Hematopoietic multipotent progenitor cell treated with erythropoietin and hydrocortisone succinate and interleukin-3 and kit ligand, for 6 days (in vitro differentiated cells): ENCODE data around the gene FOXN1.

Source experiments
- DNase-seq: peaks from one replicate; pipeline ENCODE4 v3.0.0-alpha.2; 2015

FOXN1 gene

DNA sequence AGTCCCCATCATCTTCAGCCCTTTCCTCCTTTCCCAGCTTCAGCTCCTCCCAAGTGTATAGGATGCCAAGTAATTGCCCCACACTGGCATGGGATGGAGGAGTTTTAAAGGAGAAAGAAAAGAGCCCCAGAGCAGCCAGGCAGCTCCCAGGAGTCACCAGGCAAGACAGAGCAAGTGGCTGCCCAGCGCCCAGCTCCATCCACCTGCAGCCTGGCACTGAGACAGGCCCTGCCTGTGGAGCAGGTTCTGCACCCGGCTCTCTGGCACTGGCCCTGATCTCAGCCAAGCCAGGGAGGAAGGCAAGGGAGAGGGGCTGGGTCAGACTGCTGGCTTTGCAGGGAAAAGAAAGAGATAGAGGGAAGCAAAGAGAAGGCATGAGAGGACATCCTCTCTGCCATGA is 21.7 kb downstream of the FOXN1 start:
- DNase-seq = no peak

DNA sequence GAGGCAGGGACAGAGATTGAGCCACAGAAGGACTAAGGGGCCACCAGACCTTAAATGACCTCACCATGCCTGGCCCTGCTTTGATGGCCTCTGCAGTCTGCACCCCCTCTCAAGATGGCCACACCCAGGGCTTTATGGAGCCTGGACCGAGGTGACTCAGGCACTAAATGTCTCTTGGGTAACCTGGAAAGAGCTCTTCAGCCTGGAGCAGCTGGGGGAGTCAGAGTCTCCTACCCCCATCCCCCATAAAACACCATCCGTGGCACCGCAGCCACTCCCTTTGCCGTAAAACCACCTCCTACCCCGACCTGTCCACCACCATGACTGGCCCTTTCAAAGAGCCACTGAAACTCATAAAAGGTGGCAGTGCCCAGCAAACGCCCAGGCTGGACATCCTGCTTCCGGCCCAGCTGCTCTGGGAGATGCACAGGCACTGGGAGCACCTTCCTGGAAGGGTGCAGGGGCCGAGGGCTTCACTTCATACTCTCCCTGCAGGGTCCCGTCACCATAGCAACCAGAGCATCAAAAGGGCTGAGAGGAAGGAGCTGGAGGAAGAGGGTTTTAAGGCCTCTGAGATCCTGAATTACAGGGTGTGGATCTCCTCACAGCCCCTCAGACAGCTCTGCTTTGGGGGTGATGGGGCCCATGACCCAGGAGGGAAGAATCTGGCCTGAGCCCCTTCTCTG is 22.3 kb downstream of the FOXN1 start:
- DNase-seq = no peak

DNA sequence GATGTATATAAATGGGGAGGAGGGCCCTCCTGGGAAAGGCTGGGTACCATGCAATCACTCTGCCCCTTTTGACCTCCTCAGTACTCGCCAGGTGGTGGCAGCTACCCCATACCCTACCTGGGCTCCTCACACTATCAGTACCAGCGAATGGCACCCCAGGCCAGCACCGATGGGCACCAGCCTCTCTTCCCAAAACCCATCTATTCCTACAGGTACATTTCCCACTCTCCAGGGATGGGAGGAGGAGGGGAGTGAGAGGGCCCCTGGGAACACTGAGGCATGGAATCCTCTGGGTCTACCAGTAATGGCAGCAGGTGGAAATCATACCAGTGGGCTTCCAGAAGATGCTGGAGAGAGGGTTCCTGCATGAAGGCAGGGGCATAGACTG is 22.9 kb downstream of the FOXN1 start:
- no peak for DNase-seq

DNA sequence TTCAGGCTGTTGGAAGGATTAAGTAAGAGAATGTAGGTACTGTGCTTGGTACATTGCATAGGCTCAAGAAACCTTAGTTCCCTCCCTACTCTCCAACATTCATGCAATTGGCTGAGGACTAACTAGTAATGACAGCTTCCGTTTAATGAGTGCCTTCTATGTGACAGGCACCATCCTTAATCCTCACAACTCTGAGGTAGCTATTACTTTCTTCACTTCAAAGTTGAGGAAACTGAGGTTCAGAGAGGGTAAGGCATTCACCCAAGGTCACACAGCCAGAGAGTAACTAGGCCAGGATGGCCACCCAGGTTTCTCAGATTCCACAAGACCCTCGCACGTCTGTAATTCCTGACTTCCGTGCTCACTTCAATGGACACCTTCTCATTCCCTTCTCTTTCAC is 24.1 kb downstream of the FOXN1 start:
- DNase-seq = no peak

DNA sequence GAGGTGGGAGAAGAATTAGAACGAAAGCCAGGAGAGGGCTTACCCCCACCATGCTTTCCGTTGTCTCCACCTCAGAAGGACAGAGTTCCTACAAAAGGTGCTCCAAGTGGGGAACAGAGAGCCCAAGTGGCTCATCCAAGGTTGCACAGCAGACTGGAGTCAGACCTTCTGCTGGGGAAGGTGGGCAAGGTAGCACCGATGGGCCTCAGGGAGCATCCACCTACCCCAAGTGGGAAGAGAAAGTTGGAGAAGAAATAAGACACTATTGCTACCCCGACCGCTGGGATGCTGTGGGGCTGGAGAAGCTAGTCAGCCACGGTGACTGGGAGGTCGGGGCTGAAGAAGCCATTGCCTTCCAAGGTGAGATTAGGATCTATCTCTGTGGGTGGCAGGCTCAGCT is 24.8 kb downstream of the FOXN1 start:
- DNase-seq = no peak

DNA sequence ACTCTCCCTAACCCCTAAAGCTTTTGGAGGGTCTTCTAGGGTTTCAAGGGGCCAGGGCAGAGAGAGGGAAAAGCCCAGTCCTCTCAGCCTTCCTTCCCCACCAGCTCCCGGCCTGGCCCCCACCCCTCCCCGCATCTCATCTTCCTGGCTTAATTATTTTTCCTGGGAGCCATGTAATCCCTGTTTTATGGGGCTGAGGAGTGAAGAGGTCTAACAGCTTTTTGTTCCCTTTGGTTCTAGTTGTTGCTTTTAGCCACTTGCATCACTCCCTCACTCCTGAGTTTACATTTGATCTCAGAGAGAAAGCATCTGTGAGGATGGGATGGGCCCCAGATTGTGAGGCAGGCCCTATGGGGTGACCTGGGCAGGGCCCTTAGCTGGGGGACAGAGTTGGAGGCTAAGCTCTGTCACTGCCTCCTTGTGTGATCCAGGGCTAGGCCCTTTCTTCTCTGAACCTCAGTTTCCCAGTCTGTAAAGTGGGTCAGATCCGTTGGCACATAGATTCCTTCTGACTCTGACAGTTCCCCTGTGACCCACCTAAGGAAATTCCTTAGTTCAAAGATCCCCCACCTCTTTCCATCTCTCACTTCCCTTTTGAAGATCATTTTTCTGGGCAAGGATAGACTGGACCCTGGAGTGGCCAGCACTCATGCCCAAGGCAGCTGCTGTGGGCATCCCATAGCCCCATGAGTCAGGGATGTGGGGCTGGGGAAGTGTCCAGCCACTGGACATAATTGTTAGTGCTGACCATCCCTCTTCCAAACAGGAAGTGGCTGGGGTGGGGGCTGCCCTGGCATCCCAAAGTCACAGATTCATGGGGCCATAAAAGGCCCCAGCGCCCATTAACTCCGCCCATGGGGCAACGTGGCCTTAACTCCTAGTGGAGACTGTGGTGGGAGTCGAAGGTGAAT is 26.2 kb downstream of the FOXN1 start:
- no peak for DNase-seq

DNA sequence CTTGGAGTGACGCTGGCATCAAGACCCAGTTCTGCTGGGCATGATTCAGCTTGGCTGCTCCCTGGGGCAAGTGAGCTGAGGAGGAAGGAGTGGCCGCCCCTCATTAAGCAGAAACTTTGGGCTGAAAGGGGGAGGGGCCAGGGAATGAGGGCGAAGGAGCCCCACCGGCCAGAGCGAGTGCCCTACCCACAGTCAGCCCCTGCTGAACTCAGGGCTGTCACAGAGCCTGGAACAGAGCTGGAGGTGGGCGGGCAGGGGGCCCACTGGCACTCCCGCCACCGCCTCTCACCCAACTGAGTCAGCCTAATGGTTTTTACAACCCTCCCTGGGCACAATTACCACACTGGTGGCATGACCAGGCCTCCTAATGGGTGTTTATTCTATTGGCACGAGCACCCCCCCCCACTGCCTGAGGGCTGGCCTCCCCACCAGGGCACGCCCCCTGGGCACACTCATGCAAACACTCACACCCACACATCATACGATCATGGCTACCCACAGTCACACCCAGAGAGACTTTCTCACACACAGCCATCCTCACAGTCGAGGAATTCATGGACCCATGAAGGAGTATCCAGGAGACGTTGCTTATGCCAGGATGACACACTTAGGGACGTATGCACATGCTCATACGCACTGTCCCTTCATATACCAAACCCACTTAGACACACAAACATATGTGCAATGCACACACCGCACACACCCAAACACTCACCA is 27.1 kb downstream of the FOXN1 start:
- DNase-seq = no peak

DNA sequence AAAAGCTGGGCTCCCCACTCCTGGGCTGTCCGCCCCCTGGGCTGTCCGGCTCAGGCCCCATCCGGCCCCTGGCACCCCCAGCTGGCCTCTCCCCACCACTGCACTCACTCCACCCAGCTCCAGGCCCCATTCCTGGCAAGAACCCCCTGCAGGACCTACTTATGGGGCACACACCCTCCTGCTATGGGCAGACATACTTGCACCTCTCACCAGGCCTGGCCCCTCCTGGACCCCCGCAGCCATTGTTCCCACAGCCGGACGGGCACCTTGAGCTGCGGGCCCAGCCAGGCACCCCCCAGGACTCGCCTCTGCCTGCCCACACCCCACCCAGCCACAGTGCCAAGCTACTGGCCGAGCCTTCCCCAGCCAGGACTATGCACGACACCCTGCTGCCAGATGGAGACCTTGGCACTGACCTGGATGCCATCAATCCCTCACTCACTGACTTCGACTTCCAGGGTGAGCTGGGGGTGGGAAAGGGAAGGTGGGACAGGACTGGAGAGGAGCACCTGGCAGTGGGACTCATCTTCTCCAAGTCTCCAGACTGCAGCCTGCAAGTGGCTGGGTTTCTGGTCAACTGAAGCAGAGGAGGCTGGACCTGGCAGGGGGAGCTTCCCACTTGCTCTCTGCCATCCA is 28.7 kb downstream of the FOXN1 start:
- no peak for DNase-seq

DNA sequence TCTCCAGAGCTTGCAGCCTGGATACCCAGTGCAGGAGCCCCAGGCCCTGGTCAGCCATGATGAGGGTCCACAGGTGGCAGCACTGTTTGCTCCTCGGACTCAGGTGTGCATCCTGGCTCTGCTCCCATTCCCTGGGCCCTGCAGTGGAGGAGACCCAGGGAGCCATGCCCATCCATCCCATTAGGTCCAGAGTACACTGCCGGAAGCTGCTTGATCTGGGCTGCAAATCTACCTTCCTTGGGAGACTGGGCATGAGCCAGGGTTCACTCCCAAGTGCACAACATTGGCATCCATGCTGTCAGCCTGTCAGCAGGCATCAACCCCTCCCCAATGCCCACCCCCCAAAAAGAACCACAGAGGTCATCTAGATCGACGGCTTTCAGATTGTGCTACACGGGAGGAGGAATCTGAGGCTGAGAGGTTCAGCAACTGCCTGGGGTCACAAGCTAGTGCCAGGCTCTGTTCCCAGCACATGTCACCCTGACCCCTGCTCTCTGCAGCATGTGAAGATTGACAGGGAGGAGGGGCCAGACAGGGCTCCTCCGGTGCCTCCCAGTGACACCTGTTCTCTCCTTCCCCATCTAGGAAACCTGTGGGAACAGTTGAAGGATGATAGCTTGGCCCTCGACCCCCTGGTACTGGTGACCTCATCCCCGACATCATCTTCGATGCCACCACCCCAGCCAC is 30.5 kb downstream of the FOXN1 start:
- DNase-seq = no peak

DNA sequence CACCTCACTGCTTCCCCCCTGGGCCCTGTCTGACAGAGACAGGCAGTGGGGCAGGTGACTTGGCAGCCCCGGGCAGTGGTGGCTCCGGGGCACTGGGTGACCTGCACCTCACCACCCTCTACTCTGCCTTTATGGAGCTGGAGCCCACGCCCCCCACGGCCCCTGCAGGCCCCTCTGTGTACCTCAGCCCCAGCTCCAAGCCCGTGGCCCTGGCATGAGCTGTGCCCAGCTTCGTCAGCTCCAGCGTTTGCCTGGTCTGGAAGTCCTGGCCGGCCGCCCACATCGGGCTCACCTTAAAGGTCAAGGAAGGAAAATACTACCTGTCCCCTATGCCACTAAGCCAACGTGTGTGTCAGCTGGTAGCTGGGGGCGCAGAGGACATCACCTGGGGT is 31.1 kb downstream of the FOXN1 start:
- no peak for DNase-seq

DNA sequence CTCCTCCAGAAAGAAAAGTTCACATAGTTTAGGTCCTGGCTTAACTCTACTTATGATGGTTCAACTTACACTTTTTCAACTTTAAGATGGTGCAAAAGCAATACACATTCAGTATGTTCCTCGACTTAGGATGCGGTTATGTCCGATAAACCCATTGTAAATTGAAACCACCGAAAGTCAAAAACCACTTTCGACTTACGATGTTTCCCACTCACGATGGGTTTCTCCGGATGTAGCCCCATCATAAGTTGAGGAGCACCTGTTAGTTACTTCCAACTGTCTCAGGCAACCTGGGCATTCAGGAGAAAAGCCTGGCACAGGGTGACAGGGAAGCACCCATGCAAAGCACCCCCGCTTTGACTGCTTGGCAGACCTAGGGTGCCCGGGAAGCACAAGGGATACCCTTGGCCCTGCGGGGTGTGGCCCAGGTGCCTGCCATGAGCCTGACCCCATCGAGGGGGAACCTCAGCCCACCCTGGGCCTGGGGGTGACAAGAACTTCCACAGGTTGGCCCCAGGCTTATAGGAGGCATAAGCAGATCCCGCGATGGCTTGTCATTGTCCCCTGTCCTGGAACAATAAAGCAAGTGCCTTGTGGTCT is 32.2 kb downstream of the FOXN1 start:
- DNase-seq = no peak

DNA sequence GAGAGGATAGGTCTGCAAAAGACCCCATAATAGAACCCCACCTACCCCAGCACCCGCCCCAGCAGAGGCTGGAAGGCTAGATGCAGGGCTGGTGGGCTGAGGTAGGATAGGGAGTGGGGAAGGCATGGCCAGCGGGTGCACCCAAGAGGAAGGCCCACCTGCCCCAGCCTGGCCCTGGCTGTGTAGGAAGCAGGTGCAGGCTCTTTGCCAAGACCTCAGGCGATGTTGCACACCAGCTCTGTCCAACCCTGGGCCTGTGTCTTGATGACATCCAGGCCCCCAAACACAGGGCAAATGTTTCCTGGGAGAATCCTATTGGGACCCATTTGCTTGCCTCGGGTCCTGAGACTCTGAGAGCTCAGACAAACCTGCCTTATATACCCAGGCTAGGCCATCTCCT is 34.1 kb downstream of the FOXN1 start:
- DNase-seq = no peak

DNA sequence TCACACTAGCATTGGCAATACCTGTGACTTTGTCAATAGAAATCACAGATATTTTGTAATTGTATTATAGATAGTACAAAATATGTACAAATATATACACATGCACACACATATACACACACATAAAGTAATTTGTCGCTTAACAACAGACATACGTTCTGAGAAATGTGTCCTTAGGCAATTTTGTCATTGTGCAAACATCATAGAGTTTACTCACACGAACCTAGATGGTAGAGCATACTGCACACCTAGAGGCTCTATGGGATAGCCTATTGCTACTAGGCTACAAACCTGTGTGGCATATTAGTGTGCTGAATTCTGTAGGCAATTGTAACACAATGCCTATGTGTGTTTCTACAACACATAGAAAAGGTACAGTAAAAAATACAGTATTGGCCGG is 35.3 kb downstream of the FOXN1 start:
- DNase-seq = no peak

DNA sequence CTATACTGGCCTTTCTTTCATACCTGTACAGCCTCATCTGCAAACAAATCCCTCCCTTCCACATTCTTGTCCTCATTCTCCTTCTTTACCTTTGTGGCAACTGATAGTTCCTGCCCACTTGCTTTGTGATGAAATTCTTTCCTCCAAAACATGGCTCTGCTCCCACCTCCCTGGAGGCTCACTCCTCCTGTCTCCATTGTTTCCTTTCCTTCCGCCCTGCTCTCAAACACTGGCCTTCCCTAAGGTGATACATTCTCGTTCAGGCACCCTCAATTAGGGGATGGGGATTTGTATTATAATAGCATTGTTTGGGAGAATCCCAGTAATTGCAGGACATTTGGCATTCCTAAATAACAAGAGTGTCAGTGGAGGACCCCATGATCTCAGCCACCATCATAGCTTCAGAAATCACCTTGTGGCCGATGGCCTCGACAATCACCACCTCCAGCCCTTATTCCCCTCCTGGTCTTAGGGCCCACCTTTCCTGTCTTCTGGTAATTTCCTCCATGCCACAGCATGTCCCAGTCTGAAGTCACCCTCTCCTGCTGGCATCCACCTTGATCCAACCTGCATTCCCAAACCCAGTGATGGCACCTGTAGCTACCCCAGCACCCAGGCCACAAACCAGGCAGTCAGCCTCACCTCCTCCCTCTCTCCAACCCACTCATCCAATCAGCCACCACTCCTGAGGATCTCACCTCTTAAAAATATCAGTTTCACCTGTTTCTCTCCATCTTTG is 38.4 kb downstream of the FOXN1 start:
- DNase-seq = no peak

DNA sequence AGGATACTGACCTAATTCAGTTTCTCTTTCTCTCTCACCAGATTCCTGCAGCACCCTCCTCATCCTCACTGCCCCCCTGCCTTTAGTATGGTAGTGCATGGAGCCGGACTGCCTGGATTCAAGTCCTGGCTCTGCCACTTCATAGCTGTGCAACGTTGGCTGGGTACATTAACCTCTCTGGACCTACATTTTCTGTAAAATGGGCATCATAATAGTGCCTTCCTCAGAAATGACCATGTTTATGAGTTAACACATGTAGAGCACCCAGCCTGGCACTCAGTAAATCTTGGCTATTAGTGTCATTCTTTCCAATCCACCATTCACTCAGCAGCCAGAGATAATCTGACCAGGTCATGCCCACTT is 39.0 kb downstream of the FOXN1 start:
- no peak for DNase-seq

DNA sequence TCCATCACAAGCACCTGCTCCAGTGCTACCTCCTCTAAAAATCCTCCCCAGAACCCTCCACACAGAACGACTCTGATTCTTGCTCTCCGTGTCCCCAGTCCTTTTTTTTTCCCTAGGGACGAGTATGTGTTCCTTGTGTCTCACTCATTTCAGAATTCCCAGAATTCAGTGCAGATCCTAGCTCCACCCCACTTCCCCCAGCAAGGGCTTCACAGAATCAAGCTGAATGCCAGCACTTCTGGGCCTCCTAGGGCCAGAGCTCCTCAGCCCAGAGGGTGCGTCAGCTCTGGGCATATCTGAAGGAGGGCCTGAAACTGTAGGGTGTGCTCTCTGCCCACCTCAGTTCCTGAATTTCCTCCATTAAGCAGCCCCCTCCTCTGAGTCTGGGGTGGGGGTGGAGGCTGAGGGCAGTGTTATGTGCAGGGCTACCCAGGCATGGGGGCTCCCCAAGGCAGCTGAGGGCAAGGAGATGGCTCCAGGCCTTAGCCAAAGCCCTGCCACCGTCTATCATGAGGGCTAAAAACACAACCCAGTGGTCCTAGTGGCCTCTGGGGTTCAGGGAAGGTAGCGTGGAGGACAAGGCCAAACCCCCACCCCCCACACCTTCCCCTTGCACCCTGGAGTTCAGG is 39.8 kb downstream of the FOXN1 start:
- DNase-seq = no peak

DNA sequence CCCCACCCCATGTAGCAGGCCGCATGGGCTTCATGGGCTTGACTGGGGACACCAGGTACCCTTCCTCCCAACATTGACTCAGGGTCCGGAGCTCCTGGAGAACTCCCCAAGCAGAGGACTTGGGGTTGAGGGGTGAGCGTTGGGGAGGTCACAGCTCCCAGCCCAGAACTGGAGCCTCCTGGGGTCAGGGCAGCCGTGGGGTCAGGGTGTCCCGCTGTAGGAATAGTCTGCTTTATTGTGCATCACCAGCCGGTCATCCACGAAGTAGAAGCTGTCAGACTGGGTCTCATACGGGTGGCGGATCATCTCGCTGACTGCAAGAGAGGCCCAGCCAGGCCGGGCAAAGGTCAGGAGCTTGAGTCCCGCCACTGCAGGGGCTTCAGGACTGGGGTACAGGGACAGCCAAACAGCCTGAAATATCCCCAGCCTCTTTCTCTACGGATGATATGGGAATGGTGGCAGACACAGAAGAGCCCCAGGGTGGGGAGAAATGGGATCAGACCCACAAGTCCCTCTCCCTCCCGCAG is 41.0 kb downstream of the FOXN1 start:
- DNase-seq = no peak

DNA sequence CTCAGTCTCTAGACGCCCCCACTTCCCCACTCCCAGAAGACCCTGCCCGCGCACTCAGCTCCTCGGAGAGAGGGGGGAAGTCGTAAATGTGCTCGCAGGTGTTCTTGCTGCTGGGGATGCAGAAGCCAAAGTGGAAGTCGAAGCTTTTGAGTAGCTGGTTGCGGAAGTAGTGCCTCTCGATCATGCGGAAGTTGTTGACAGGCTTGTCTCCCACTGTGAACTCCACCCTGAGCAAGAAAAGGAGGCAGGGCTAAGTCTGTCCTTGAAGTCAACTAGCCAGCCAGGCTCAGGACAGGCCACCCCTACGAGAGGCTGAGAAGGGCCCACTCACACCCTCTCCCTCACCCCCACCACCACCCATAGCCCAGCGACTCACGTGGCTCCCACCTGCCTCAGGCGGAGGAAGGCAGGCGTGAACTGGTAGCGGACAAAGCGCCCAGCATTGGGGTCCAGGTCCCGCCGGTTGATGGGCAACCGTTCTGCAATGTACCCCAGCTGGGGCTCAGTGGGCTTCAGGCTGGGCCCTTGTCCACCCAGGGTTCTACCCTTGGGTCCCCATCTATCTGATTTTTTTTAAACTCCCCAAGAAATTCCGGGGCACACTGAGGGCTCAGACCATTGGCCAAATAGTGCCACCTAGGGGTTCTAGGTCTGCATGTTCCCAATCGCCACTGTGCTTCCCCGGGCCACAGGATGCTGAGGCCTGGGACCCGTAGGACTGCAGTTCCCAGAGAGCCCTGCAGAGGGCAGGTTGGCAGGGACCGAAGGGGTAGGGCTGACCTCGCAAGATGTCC is 41.7 kb downstream of the FOXN1 start:
- peak; percentile 93 for DNase-seq

DNA sequence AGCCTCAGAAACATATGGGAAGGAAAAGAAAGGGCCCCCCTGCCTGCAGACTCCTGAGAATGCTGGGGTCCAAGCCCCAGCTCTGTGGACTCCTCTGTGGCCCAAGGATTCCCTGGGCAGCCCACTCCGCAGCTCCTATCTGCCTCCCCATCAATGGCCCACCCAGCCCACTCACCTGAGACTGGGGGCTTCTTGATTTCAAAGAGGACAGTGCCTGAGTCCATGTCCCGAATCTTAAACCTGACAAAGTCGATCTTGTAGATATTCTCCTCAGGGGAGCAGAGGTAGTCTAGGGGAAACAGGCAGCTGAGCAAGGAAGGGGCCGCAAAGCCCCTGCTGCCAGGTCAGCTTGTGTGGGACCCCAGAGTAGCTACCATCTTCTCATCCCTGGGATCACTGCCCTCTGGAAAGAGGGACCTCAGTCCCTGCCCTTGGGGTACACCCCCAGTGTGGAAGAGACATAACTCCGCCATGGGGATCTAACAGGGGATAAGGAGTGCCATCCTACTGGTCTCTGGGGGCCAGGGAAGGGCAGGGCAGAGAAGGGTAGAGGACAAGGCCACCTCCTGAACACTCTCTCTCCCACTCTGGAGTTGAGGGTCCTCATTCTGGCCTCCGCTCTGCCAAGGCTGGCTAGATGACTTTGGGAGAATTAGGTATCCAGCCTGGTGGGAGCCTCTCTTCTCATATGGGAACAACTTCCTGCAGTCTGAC is 42.4 kb downstream of the FOXN1 start:
- DNase-seq = no peak
